Measurements from ENCODE around the gene TBC1D9.

Gene TBC1D9

DNA sequence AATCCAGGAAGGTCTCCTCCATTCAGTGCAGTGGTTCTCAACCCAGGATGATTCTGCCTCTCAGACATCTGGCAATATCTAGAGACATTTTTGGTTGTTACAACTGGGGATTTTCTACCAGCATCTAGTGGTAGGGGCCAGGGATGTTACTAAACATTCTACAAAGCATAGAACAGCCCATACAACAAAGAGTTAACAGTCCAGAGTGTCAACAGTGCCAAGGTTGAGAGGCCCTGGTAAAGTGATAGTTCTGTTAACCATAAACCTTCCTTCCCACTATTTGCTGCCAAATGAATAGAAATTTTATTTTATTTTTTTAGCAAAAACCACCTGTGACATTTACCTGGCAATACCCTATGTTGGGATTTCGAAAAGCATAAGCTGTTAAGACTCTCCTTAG is 94.6 kb downstream of the TBC1D9 start:
- DNase-seq (ENCODE audit: low read depth) = no peak
- TF ChIP-seq, protein P1, sequence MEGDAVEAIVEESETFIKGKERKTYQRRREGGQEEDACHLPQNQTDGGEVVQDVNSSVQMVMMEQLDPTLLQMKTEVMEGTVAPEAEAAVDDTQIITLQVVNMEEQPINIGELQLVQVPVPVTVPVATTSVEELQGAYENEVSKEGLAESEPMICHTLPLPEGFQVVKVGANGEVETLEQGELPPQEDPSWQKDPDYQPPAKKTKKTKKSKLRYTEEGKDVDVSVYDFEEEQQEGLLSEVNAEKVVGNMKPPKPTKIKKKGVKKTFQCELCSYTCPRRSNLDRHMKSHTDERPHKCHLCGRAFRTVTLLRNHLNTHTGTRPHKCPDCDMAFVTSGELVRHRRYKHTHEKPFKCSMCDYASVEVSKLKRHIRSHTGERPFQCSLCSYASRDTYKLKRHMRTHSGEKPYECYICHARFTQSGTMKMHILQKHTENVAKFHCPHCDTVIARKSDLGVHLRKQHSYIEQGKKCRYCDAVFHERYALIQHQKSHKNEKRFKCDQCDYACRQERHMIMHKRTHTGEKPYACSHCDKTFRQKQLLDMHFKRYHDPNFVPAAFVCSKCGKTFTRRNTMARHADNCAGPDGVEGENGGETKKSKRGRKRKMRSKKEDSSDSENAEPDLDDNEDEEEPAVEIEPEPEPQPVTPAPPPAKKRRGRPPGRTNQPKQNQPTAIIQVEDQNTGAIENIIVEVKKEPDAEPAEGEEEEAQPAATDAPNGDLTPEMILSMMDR (IDR thresholded peaks at IDR 0.05; ENCODE audit: control insufficient read depth, extremely low read depth, insufficient read depth) = no peak
- H3K4me3 ChIP-seq (ENCODE audit: low read depth, low read length) = no peak overlapping the region

- TF ChIP-seq, protein P1 (IDR thresholded peaks at IDR 0.05; ENCODE audit: control insufficient read depth, extremely low read depth, insufficient read depth) = no peak
- DNase-seq (ENCODE audit: low read depth) = no peak
- no peak overlapping the region for H3K4me3 ChIP-seq (ENCODE audit: low read depth, low read length)
Observed at GRCh38 chr4:140659943-140660700, 96.1 kb downstream of the TBC1D9 start.

GRCh38 chr4:140654495-140654814 is 101.7 kb downstream of the TBC1D9 start:
- TF ChIP-seq, protein P1 (IDR thresholded peaks at IDR 0.05; ENCODE audit: control insufficient read depth, extremely low read depth, insufficient read depth) = no peak
- no peak for DNase-seq (ENCODE audit: low read depth)
- H3K4me3 ChIP-seq (ENCODE audit: low read depth, low read length) = no peak overlapping the region

- TF ChIP-seq, protein P1 (IDR thresholded peaks at IDR 0.05; ENCODE audit: control insufficient read depth, extremely low read depth, insufficient read depth) = no peak
- H3K4me3 ChIP-seq (ENCODE audit: low read depth, low read length) = no peak overlapping the region
- no peak for DNase-seq (ENCODE audit: low read depth)
Observed at GRCh38 chr4:140653718-140654494, 102.3 kb downstream of the TBC1D9 start.

DNA sequence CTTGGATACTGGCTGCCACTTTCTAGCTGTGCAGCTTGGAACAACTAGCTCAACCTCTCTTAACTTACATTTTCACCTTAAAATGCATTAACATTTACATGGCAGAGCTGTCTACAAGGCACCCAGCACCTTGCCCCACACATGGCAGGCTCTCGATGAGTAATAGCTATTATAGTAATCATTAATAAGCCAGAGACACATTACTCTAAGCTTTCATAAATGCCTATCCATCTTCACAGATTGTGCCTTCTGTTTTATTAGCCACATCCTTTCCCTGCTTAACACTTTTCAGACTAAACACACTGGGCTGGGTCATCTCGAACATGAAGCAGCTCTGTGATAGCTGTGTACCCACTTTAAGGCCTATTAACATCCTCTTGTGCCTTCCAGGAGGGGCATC is 103.6 kb downstream of the TBC1D9 start:
- H3K4me3 ChIP-seq (ENCODE audit: low read depth, low read length) = no peak overlapping the region
- DNase-seq (ENCODE audit: low read depth) = no peak
- TF ChIP-seq, protein P1 (IDR thresholded peaks at IDR 0.05; ENCODE audit: control insufficient read depth, extremely low read depth, insufficient read depth) = no peak

DNA sequence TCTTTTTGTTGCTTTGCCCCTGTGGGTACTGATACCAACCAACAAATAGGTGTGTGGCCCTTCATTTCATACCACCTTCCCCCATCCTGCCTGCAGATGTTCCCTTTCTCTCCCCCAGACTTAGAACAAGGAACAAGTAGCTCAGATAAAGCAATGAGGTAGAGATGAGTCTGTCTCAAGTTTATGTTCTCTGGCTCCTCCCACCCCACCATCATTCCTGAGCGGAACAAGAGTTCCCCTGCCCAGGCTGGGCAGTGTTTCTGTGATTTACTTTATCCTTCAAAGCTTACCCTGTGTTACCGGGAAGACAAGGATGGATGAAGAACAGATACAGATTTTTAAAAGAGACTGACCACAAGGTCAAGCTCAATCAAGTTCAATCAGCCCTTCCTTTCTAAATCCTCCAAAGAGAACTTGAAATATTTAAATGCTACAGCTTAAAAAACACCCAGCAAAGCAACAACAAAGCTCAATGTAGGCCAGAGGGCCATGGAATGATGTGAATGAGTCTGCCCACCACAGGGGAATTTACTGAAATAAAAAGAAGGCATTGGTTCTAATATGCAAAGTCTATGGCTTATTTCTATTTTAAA is 107.4 kb downstream of the TBC1D9 start:
- DNase-seq (ENCODE audit: low read depth) = no peak
- TF ChIP-seq, protein P1 (IDR thresholded peaks at IDR 0.05; ENCODE audit: control insufficient read depth, extremely low read depth, insufficient read depth) = no peak
- no peak overlapping the region for H3K4me3 ChIP-seq (ENCODE audit: low read depth, low read length)

Measured in LNCaP clone FGC (cell line).